ENCODE results near the gene SUGCT. TPM values are rescaled to one million over a fixed set of nuclear protein-coding genes. Genes with fewer than 3 reads are reported as not detected.

Gene SUGCT
- total RNA-seq, 2 experiments from 2014 or later: not detected

- Histone ChIP-seq H3K4me2 (ENCODE audit: low read length) (no peak overlapping the region), H2AFZ (ENCODE audit: low read length) (peak overlapping the region; percentile 83; the same call in 1 of the 2 replicates), H3K36me3 (ENCODE audit: insufficient read depth, low read length) (no peaks in the 10 kb centered on the region), H3K27ac (ENCODE audit: low read depth, low read length, poor library complexity, severe bottlenecking) (no peak overlapping the region), H3K79me2 (ENCODE audit: insufficient read depth, low read depth, low read length) (no peaks in the 10 kb centered on the region), H3K9me3 (ENCODE audit: low read length) (no peaks in the 10 kb centered on the region), H3K4me1 (ENCODE audit: insufficient read depth, low read length, poor library complexity, severe bottlenecking) (peaks cover 45% of the 10 kb centered on the region), H3K4me3 (ENCODE audit: low read depth, low read length, poor library complexity, severe bottlenecking) (no peak overlapping the region), H4K20me1 (ENCODE audit: insufficient read depth, low read length) (no peaks in the 10 kb centered on the region), H3K9me2 (ENCODE audit: insufficient read depth, low read length) (no peaks in the 10 kb centered on the region)
- ChIA-PET POLR2A (interaction anchor here (0.6 to 0.9 kb wide), 3 partner anchors 12 to 237 kb away, joined by 3 read pairs; no protein-coding TSS in a partner anchor), CTCF (ENCODE audit: unreplicated experiment) (no interaction called here)
- BruUV-seq (replicated peaks): no TSS peak
- DNase-seq (ENCODE audit: low spot score): no peak
- no peak for TF ChIP-seq CTCF (conservative IDR thresholded peaks at IDR 0.05; ENCODE audit: low read length)
- TF ChIP-seq EZH2phosphoT487 (IDR thresholded peaks at IDR 0.05; ENCODE audit: borderline replicate concordance, low read depth, low read length): no peak
- intact Hi-C loops (cut with micrococcal nuclease; ENCODE audit: unreplicated experiment): no loop called here
Observed at GRCh38 chr7:40802497-40802896, 667.7 kb downstream of the SUGCT start.

GRCh38 chr7:40804477-40805215 lies 669.8 kb downstream of the SUGCT start:
- peaks cover 6% of the 10 kb centered on the region; the same call in 1 of the 2 replicates for H3K36me3 ChIP-seq (ENCODE audit: insufficient read depth, low read length)
- H3K79me2 ChIP-seq (ENCODE audit: insufficient read depth, low read depth, low read length): no peaks in the 10 kb centered on the region
- no peaks in the 10 kb centered on the region for H3K9me2 ChIP-seq (ENCODE audit: insufficient read depth, low read length)
- no TSS peak for BruUV-seq (replicated peaks)
- H2AFZ ChIP-seq (ENCODE audit: low read length): no peak overlapping the region
- intact Hi-C loops (cut with micrococcal nuclease; ENCODE audit: unreplicated experiment): no loop called here
- H3K4me3 ChIP-seq (ENCODE audit: low read depth, low read length, poor library complexity, severe bottlenecking): no peak overlapping the region
- peaks cover 6% of the 10 kb centered on the region; the same call in 1 of the 2 replicates for H3K9me3 ChIP-seq (ENCODE audit: low read length)
- ChIA-PET CTCF (ENCODE audit: unreplicated experiment) (no interaction called here), POLR2A (interaction anchor here (0.5 to 1.5 kb wide), 3 partner anchors 23 to 108 kb away, joined by 3 read pairs; no protein-coding TSS in a partner anchor)
- TF ChIP-seq EZH2phosphoT487 (IDR thresholded peaks at IDR 0.05; ENCODE audit: borderline replicate concordance, low read depth, low read length): no peak
- TF ChIP-seq CTCF (conservative IDR thresholded peaks at IDR 0.05; ENCODE audit: low read length): no peak
- no peak overlapping the region for H3K4me2 ChIP-seq (ENCODE audit: low read length)
- no peaks in the 10 kb centered on the region for H4K20me1 ChIP-seq (ENCODE audit: insufficient read depth, low read length)
- no peak for DNase-seq (ENCODE audit: low spot score)
- peaks cover 67% of the 10 kb centered on the region for H3K4me1 ChIP-seq (ENCODE audit: insufficient read depth, low read length, poor library complexity, severe bottlenecking)
- no peak overlapping the region for H3K27ac ChIP-seq (ENCODE audit: low read depth, low read length, poor library complexity, severe bottlenecking)

DNA sequence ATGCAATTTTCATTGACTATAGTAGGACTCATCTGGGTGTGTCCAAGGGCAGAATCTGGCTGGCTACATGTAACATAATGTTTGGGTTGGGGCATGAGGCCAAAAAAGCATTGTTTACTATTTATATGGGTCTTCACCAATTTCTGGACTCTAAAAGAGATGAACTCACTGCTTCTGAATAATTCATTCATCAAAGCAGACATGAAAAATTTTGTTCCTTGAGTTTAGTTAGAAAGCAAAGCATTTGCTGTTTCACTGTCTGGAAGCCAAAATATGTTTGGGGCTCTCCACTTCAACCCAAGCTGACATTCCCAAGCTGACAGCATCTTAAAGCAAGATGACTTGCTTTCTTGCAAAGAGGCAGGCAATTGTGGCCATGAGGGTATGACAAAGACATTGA lies 670.6 kb downstream of the SUGCT start:
- Histone ChIP-seq H3K27ac (ENCODE audit: low read depth, low read length, poor library complexity, severe bottlenecking) (no peak overlapping the region), H3K4me2 (ENCODE audit: low read length) (no peak overlapping the region), H2AFZ (ENCODE audit: low read length) (no peak overlapping the region; the same call in 1 of the 2 replicates), H4K20me1 (ENCODE audit: insufficient read depth, low read length) (no peaks in the 10 kb centered on the region), H3K4me3 (ENCODE audit: low read depth, low read length, poor library complexity, severe bottlenecking) (no peak overlapping the region), H3K9me3 (ENCODE audit: low read length) (peaks cover 7% of the 10 kb centered on the region; the same call in 1 of the 2 replicates), H3K36me3 (ENCODE audit: insufficient read depth, low read length) (peaks cover 6% of the 10 kb centered on the region; the same call in 1 of the 2 replicates), H3K4me1 (ENCODE audit: insufficient read depth, low read length, poor library complexity, severe bottlenecking) (peaks cover 74% of the 10 kb centered on the region), H3K9me2 (ENCODE audit: insufficient read depth, low read length) (no peaks in the 10 kb centered on the region), H3K79me2 (ENCODE audit: insufficient read depth, low read depth, low read length) (no peaks in the 10 kb centered on the region)
- ChIA-PET CTCF (ENCODE audit: unreplicated experiment) (no interaction called here), POLR2A (interaction anchor here (0.5 to 1.5 kb wide), 3 partner anchors 22 to 152 kb away, joined by 3 to 8 read pairs (median 3); no protein-coding TSS in a partner anchor)
- intact Hi-C loops (cut with micrococcal nuclease; ENCODE audit: unreplicated experiment): no loop called here
- TF ChIP-seq EZH2phosphoT487 (IDR thresholded peaks at IDR 0.05; ENCODE audit: borderline replicate concordance, low read depth, low read length) (no peak), CTCF (conservative IDR thresholded peaks at IDR 0.05; ENCODE audit: low read length) (no peak)
- no peak for DNase-seq (ENCODE audit: low spot score)
- BruUV-seq (replicated peaks): no TSS peak

Measured in OCI-LY7 (cell line).